ENCODE data around the gene PTHLH. TPM values are rescaled to one million over a fixed set of nuclear protein-coding genes. Genes with fewer than 3 reads are reported as not detected.

Gene PTHLH
- total RNA-seq, 1 experiment from 2014 or later, result 5.4 TPM

GRCh38 chr12:27951898-27952297 lies 20.6 kb downstream of the PTHLH start:
- DNase-seq (ENCODE audit: unreplicated experiment), result no peak

GRCh38 chr12:27946421-27946820 lies 26.1 kb downstream of the PTHLH start:
- H3K27me3 Mint-ChIP-seq (ENCODE audit: insufficient read depth, unreplicated experiment), result no peaks in the 10 kb centered on the region
- POLR2A ChIA-PET, result interaction anchor here (0.8 kb wide), 1 partner anchor 17 kb away, joined by 3 read pairs; no protein-coding TSS in a partner anchor
- no peak overlapping the region for H3K4me3 Mint-ChIP-seq (ENCODE audit: unreplicated experiment)
- no TSS peak for BruUV-seq (replicated peaks)
- H3K36me3 Mint-ChIP-seq (ENCODE audit: insufficient read depth, unreplicated experiment), result no peaks in the 10 kb centered on the region
- CTCF ChIA-PET, result no interaction called here
- no peak overlapping the region for H3K27ac Mint-ChIP-seq (ENCODE audit: low read depth, unreplicated experiment)
- intact Hi-C loops (cut with micrococcal nuclease), result no loop called here
- no peak for DNase-seq (ENCODE audit: unreplicated experiment)
- no peaks in the 10 kb centered on the region for H3K4me1 Mint-ChIP-seq (ENCODE audit: insufficient read depth, unreplicated experiment)
- TF ChIP-seq CTCF (IDR thresholded peaks at IDR 0.05; ENCODE audit: unreplicated experiment), result no peak
- no peaks in the 10 kb centered on the region for H3K9me3 Mint-ChIP-seq (ENCODE audit: unreplicated experiment)

More at GRCh38 chr12:27951898-27952297, 20.6 kb downstream of the PTHLH start:
- intact Hi-C loops (cut with micrococcal nuclease), result no loop called here
- no peak for TF ChIP-seq CTCF (IDR thresholded peaks at IDR 0.05; ENCODE audit: unreplicated experiment)
- H3K27me3 Mint-ChIP-seq (ENCODE audit: insufficient read depth, unreplicated experiment), result no peaks in the 10 kb centered on the region
- no peak overlapping the region for H3K4me3 Mint-ChIP-seq (ENCODE audit: unreplicated experiment)
- no peaks in the 10 kb centered on the region for H3K36me3 Mint-ChIP-seq (ENCODE audit: insufficient read depth, unreplicated experiment)
- H3K4me1 Mint-ChIP-seq (ENCODE audit: insufficient read depth, unreplicated experiment), result no peaks in the 10 kb centered on the region
- POLR2A ChIA-PET, result interaction anchor here (0.9 kb wide), 1 partner anchor 13 kb away, joined by 3 read pairs; no protein-coding TSS in a partner anchor
- CTCF ChIA-PET, result interaction anchor here (0.9 to 2.6 kb wide), 3 partner anchors 8 to 219 kb away, joined by 4 to 10 read pairs (median 4); no protein-coding TSS in a partner anchor
- no TSS peak for BruUV-seq (replicated peaks)
- no peaks in the 10 kb centered on the region for H3K9me3 Mint-ChIP-seq (ENCODE audit: unreplicated experiment)
- no peak overlapping the region for H3K27ac Mint-ChIP-seq (ENCODE audit: low read depth, unreplicated experiment)

GRCh38 chr12:27940756-27941402 lies 31.7 kb downstream of the PTHLH start:
- no TSS peak for BruUV-seq (replicated peaks)
- Mint-ChIP-seq H3K27ac (ENCODE audit: low read depth, unreplicated experiment) (no peak overlapping the region), H3K36me3 (ENCODE audit: insufficient read depth, unreplicated experiment) (no peaks in the 10 kb centered on the region), H3K9me3 (ENCODE audit: unreplicated experiment) (no peaks in the 10 kb centered on the region), H3K4me3 (ENCODE audit: unreplicated experiment) (no peak overlapping the region), H3K27me3 (ENCODE audit: insufficient read depth, unreplicated experiment) (no peaks in the 10 kb centered on the region), H3K4me1 (ENCODE audit: insufficient read depth, unreplicated experiment) (peaks cover 6% of the 10 kb centered on the region)
- ChIA-PET POLR2A (interaction anchor here (0.6 to 1.2 kb wide), 5 partner anchors 25 to 194 kb away, joined by 3 to 5 read pairs (median 3); no protein-coding TSS in a partner anchor), CTCF (interaction anchor here (0.5 to 4.3 kb wide), 36 partner anchors 10 to 392 kb away, joined by 3 to 27 read pairs (median 4); no protein-coding TSS in a partner anchor)
- intact Hi-C loops (cut with micrococcal nuclease), result loop anchor here (1.0 to 5.0 kb wide), 7 partner anchors 99 to 931 kb away; partner anchors contain the start of genes KLHL42 and MANSC4
- DNase-seq (ENCODE audit: unreplicated experiment), result peak; percentile 83
- peak; percentile 70 for TF ChIP-seq CTCF (IDR thresholded peaks at IDR 0.05; ENCODE audit: unreplicated experiment)

GRCh38 chr12:27940245-27940644 lies 32.3 kb downstream of the PTHLH start:
- Mint-ChIP-seq H3K4me1 (ENCODE audit: insufficient read depth, unreplicated experiment) (peaks cover 6% of the 10 kb centered on the region), H3K27me3 (ENCODE audit: insufficient read depth, unreplicated experiment) (no peaks in the 10 kb centered on the region), H3K27ac (ENCODE audit: low read depth, unreplicated experiment) (no peak overlapping the region), H3K9me3 (ENCODE audit: unreplicated experiment) (no peaks in the 10 kb centered on the region), H3K36me3 (ENCODE audit: insufficient read depth, unreplicated experiment) (no peaks in the 10 kb centered on the region), H3K4me3 (ENCODE audit: unreplicated experiment) (no peak overlapping the region)
- DNase-seq (ENCODE audit: unreplicated experiment), result no peak
- no peak for TF ChIP-seq CTCF (IDR thresholded peaks at IDR 0.05; ENCODE audit: unreplicated experiment)
- POLR2A ChIA-PET, result interaction anchor here (0.6 to 1.2 kb wide), 4 partner anchors 26 to 194 kb away, joined by 3 to 5 read pairs (median 4); no protein-coding TSS in a partner anchor
- no TSS peak for BruUV-seq (replicated peaks)
- CTCF ChIA-PET, result interaction anchor here (0.5 to 4.3 kb wide), 31 partner anchors 11 to 246 kb away, joined by 3 to 27 read pairs (median 4); no protein-coding TSS in a partner anchor
- intact Hi-C loops (cut with micrococcal nuclease), result loop anchor here (1.0 to 5.0 kb wide), 7 partner anchors 98 to 932 kb away; partner anchors contain the start of genes KLHL42 and MANSC4
